VCaP (cell line): ENCODE results near the gene CIB2.

Source experiments
- H3K27ac ChIP-seq: fragments of 450-650 bp; 2 replicates; pipeline ENCODE4 v1.5.1; 2017
- TF ChIP-seq, protein P1 (sequence below): fragments of 450-650 bp; conservative IDR thresholded peaks from 2 replicates; pipeline ENCODE4 v1.5.1; 2017; ENCODE audit warnings: mild to moderate bottlenecking, moderate library complexity

CIB2 gene

DNA sequence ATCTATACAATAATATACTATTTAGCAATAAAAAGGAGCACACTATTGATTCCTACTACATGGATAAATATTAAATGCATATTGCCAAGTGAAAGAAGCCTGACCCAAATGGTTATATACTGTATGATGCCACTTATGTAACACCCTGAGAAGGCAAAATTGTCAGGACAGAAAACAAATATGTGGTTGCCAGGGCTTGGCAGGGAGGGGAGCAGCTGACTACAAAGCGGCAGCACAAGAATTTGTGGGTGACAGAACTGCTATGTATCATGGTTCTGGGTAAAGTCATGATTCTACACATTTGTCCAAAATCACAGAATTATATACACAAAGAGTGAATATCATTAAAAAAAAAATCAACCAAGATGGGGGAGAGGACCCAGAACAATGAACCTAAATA is 76.3 kb downstream of the CIB2 start:
- TF ChIP-seq, protein P1, sequence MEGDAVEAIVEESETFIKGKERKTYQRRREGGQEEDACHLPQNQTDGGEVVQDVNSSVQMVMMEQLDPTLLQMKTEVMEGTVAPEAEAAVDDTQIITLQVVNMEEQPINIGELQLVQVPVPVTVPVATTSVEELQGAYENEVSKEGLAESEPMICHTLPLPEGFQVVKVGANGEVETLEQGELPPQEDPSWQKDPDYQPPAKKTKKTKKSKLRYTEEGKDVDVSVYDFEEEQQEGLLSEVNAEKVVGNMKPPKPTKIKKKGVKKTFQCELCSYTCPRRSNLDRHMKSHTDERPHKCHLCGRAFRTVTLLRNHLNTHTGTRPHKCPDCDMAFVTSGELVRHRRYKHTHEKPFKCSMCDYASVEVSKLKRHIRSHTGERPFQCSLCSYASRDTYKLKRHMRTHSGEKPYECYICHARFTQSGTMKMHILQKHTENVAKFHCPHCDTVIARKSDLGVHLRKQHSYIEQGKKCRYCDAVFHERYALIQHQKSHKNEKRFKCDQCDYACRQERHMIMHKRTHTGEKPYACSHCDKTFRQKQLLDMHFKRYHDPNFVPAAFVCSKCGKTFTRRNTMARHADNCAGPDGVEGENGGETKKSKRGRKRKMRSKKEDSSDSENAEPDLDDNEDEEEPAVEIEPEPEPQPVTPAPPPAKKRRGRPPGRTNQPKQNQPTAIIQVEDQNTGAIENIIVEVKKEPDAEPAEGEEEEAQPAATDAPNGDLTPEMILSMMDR: no peak
- no peak overlapping the region for H3K27ac ChIP-seq
